H1 (cell line): Measurements from ENCODE around the gene PRMT3. TPM values are rescaled to one million over a fixed set of nuclear protein-coding genes. Genes with fewer than 3 reads are reported as not detected.

Source experiments
- CTCF ChIA-PET: fragments of 300-600 bp; sonication (Branson Sonifier 250); formaldehyde crosslinking; loops from one replicate; lab custom pipeline; 2021; ENCODE audit not compliant: partially characterized antibody; lab: Charles Lee
- POLR2A ChIA-PET: fragments of 300-600 bp; sonication (Branson Sonifier 250); formaldehyde crosslinking; loops from one replicate; lab custom pipeline; 2021; ENCODE audit warnings: inconsistent platforms; ENCODE audit not compliant: partially characterized antibody; lab: Charles Lee
- DNase-seq, 2 experiments: peaks; one replicate each; pipeline versions ENCODE4 v3.0.0 to v3.0.0-alpha.2; 2010 to 2022; ENCODE audit warnings: low spot score in 2 of 2, low read depth in 1 of 2, mixed read lengths in 1 of 2
- FAIRE-seq: peaks from 2 replicates; lab custom pipeline; 2011; peaks lifted over from hg19 to GRCh38; lab: Jason Lieb, UNC
- H2AFZ ChIP-seq: 2 replicates; pipeline ENCODE4 v1.8.1; 2012; ENCODE audit warnings: low read length, inconsistent platforms
- H2AK5ac ChIP-seq: 2 replicates; pipeline ENCODE4 v1.6.1; 2013; ENCODE audit warnings: low read depth, low read length
- H2BK120ac ChIP-seq: replicated peaks from 2 replicates; pipeline ENCODE3; 2013; ENCODE audit warnings: low read depth, low read length, inconsistent platforms
- H2BK12ac ChIP-seq: 2 replicates; pipeline ENCODE4 v1.6.1; 2013; ENCODE audit warnings: low read depth, low read length
- H2BK15ac ChIP-seq: 2 replicates; pipeline ENCODE4 v1.6.1; 2013; ENCODE audit warnings: low read length
- H2BK20ac ChIP-seq: 2 replicates; pipeline ENCODE4 v1.6.1; 2013; ENCODE audit warnings: low read length
- H2BK5ac ChIP-seq: 2 replicates; pipeline ENCODE4 v1.6.1; 2013; ENCODE audit warnings: low read depth, low read length
- H3K14ac ChIP-seq: 2 replicates; pipeline ENCODE4 v1.6.1; 2013; ENCODE audit warnings: inconsistent platforms; ENCODE audit not compliant: insufficient read length
- H3K18ac ChIP-seq: 2 replicates; pipeline ENCODE4 v1.6.1; 2013; ENCODE audit warnings: low read length; ENCODE audit errors: extremely low read depth
- H3K23ac ChIP-seq: 2 replicates; pipeline ENCODE4 v1.6.1; 2013; ENCODE audit warnings: inconsistent platforms; ENCODE audit not compliant: insufficient read length
- H3K23me2 ChIP-seq: 2 replicates; pipeline ENCODE4 v1.6.1; 2013; ENCODE audit warnings: low read depth, low read length
- H3K27ac ChIP-seq: 2 replicates; pipeline ENCODE4 v1.6.1; 2011; ENCODE audit warnings: low read depth, low read length, inconsistent platforms
- H3K27me3 ChIP-seq, 4 experiments: replicated peaks in 1 of 4; 1 replicate in 1 of 4; 2 replicates in 3 of 4; pipeline versions ENCODE4 v1.6.1 to v1.8.1; 2011 to 2013; ENCODE audit warnings: low read length in 3 of 4, mild to moderate bottlenecking in 3 of 4, inconsistent platforms in 2 of 4, mixed read lengths in 2 of 4, moderate library complexity in 1 of 4; ENCODE audit not compliant: control insufficient read depth in 3 of 4, insufficient read depth in 3 of 4; ENCODE audit errors: extremely low read depth in 1 of 4
- H3K36me3 ChIP-seq, 4 experiments: 2 replicates each; pipeline versions ENCODE4 v1.6.1 to v1.8.1; 2011 to 2013; ENCODE audit warnings: mild to moderate bottlenecking in 4 of 4, low read length in 3 of 4, moderate library complexity in 2 of 4, control low read depth in 1 of 4, inconsistent platforms in 1 of 4; ENCODE audit not compliant: insufficient read depth in 4 of 4, control insufficient read depth in 2 of 4
- H3K4ac ChIP-seq: replicated peaks from 2 replicates; pipeline ENCODE3; 2013; ENCODE audit warnings: low read length, low read depth, mixed read lengths, inconsistent platforms; ENCODE audit not compliant: insufficient read length
- H3K4me1 ChIP-seq, 4 experiments: replicated peaks in 1 of 4; 1 replicate in 1 of 4; 2 replicates in 3 of 4; pipeline versions ENCODE4 v1.6.1 to v1.8.1; 2011 to 2013; ENCODE audit warnings: low read length in 3 of 4, inconsistent platforms in 2 of 4, mixed read lengths in 1 of 4; ENCODE audit not compliant: insufficient read depth in 4 of 4, control insufficient read depth in 3 of 4
- H3K4me2 ChIP-seq, 2 experiments: 2 replicates each; pipeline versions ENCODE4 v1.6.1 to v1.8.1; 2011 to 2013; ENCODE audit warnings: low read depth in 2 of 2, low read length in 2 of 2, control low read depth in 1 of 2, inconsistent platforms in 1 of 2, mild to moderate bottlenecking in 1 of 2; ENCODE audit not compliant: insufficient read depth in 1 of 2
- H3K4me3 ChIP-seq, 4 experiments: fragments of 200-600, 300-600 bp in 1 of 4; sonication (generic), shearing (Covaris generic), sonication (Bioruptor Twin) in 1 of 4; 2 replicates each; pipeline versions ENCODE4 v1.5.1 to v1.8.1; 2011 to 2016; ENCODE audit warnings: low read length in 4 of 4, low read depth in 3 of 4, control low read depth in 2 of 4, inconsistent platforms in 2 of 4, mild to moderate bottlenecking in 2 of 4, mixed read lengths in 1 of 4, moderate library complexity in 1 of 4; ENCODE audit not compliant: insufficient read depth in 2 of 4; ENCODE audit errors: extremely low read depth in 1 of 4
- H3K56ac ChIP-seq: replicated peaks from 2 replicates; pipeline ENCODE3; 2013; ENCODE audit warnings: low read depth, mild to moderate bottlenecking, mixed read lengths, low read length, inconsistent platforms; ENCODE audit not compliant: insufficient read length
- H3K79me1 ChIP-seq: 2 replicates; pipeline ENCODE4 v1.6.1; 2013; ENCODE audit warnings: low read depth, low read length, control low read depth
- H3K79me2 ChIP-seq, 2 experiments: 2 replicates each; pipeline versions ENCODE4 v1.6.1 to v1.8.1; 2012 to 2013; ENCODE audit warnings: low read length in 2 of 2, mild to moderate bottlenecking in 2 of 2, inconsistent platforms in 1 of 2; ENCODE audit not compliant: insufficient read depth in 2 of 2, control insufficient read depth in 1 of 2
- H3K9ac ChIP-seq, 4 experiments: replicated peaks in 1 of 4; 1 replicate in 1 of 4; 2 replicates in 3 of 4; pipeline versions ENCODE4 v1.6.1 to v1.8.1; 2011 to 2013; ENCODE audit warnings: low read depth in 3 of 4, low read length in 3 of 4, control low read depth in 2 of 4, mild to moderate bottlenecking in 2 of 4, moderate library complexity in 2 of 4, inconsistent platforms in 1 of 4; ENCODE audit errors: extremely low read depth in 1 of 4
- H3K9me3 ChIP-seq, 2 experiments: 2 replicates each; pipeline versions ENCODE4 v1.6.1 to v1.8.1; 2012 to 2013; ENCODE audit warnings: mild to moderate bottlenecking in 2 of 2, moderate library complexity in 2 of 2, control low read depth in 1 of 2, inconsistent platforms in 1 of 2, low read depth in 1 of 2, low read length in 1 of 2, mixed read lengths in 1 of 2; ENCODE audit not compliant: insufficient read depth in 2 of 2
- H4K20me1 ChIP-seq, 2 experiments: replicated peaks in 1 of 2; 2 replicates each; pipeline versions ENCODE3 to v1.8.1; 2011 to 2013; ENCODE audit warnings: inconsistent platforms in 2 of 2, low read length in 2 of 2, mild to moderate bottlenecking in 1 of 2; ENCODE audit not compliant: insufficient read depth in 2 of 2, control insufficient read depth in 1 of 2
- H4K5ac ChIP-seq: 2 replicates; pipeline ENCODE4 v1.6.1; 2013; ENCODE audit warnings: low read length, low read depth, mixed read lengths, inconsistent platforms; ENCODE audit not compliant: insufficient read length
- H4K8ac ChIP-seq: 2 replicates; pipeline ENCODE4 v1.8.0; 2013; ENCODE audit warnings: mild to moderate bottlenecking, moderate library complexity, low read length, inconsistent platforms; ENCODE audit not compliant: insufficient read depth; ENCODE audit errors: extremely low read depth
- H4K91ac ChIP-seq: replicated peaks from 2 replicates; pipeline ENCODE3; 2013; ENCODE audit warnings: low read length, mixed read lengths, inconsistent platforms; ENCODE audit not compliant: insufficient read length
- BCL11A ChIP-seq, 2 experiments: IDR thresholded peaks; one replicate each; pipeline ENCODE4 v1.6.1; 2011; ENCODE audit warnings: low read depth in 2 of 2, low read length in 2 of 2, mild to moderate bottlenecking in 2 of 2
- CBX8 ChIP-seq: fragments of 300-800, 300-1000 bp; sonication (generic); IDR thresholded peaks from 2 replicates; pipeline ENCODE4 v1.7.1; 2016; ENCODE audit warnings: low read depth, low read length, borderline replicate concordance
- CEBPB ChIP-seq: IDR thresholded peaks from 2 replicates; pipeline ENCODE4 v1.6.1; 2012; ENCODE audit warnings: low read depth, low read length
- CREB1 ChIP-seq: IDR thresholded peaks from 2 replicates; pipeline ENCODE4 v1.6.1; 2012; ENCODE audit warnings: inconsistent platforms
- HDAC6 ChIP-seq: IDR thresholded peaks from one replicate; pipeline ENCODE4 v1.7.1; 2012; ENCODE audit warnings: low read depth, mild to moderate bottlenecking, inconsistent platforms, low read length, moderate library complexity
- MAFK ChIP-seq: IDR thresholded peaks from 2 replicates; pipeline ENCODE4 v1.6.1; 2012; ENCODE audit warnings: low read depth, mild to moderate bottlenecking, improper control_type of control experiment, low read length
- NANOG ChIP-seq: IDR thresholded peaks from 2 replicates; pipeline ENCODE4 v1.6.1; 2011; ENCODE audit warnings: low read length, low read depth, mild to moderate bottlenecking, inconsistent platforms; ENCODE audit not compliant: insufficient read depth, poor library complexity, severe bottlenecking
- TAF7 ChIP-seq: optimal IDR thresholded peaks from 2 replicates; pipeline ENCODE3; 2011; ENCODE audit warnings: low read depth, mild to moderate bottlenecking, inconsistent platforms, low read length, moderate library complexity, borderline replicate concordance
- USF2 ChIP-seq: IDR thresholded peaks from 2 replicates; pipeline ENCODE4 v1.6.1; 2011; ENCODE audit warnings: low read length, improper control_type of control experiment
- YY1 ChIP-seq: IDR thresholded peaks from 2 replicates; pipeline ENCODE4 v1.6.1; 2011; ENCODE audit warnings: low read depth, mild to moderate bottlenecking, low read length
- WGBS, 2 experiments: shearing (Covaris generic) in 1 of 2; methylation state at CpG; one replicate each; pipeline versions ENCODE4 v1.1.6 to v1.1.7; 2013 to 2015; ENCODE audit warnings: low lambda C conversion rate in 2 of 2, mixed read lengths in 2 of 2, inconsistent platforms in 1 of 2, low coverage in 1 of 2, missing lambda C conversion rate in 1 of 2; ENCODE audit not compliant: insufficient replicate concordance in 2 of 2, insufficient coverage in 1 of 2, insufficient read length in 1 of 2; ENCODE audit errors: extremely low coverage in 1 of 2, missing lambda C conversion rate in 1 of 2; 5-methylcytosine and 5-hydroxymethylcytosine counted together
- polyA plus RNA-seq, 7 experiments: library from polyadenylated mRNA; depleted of rRNA in 3 of 7; stranded (reverse) in 5 of 7; unstranded in 2 of 7; fragments of >200 nt in 5 of 7; fragments of 200-250 nt in 2 of 7; gene quantifications; 1 replicate in 5 of 7; 2 replicates in 1 of 7; 4 replicates in 1 of 7; pipeline versions ENCODE4 v1.2.1 to v1.2.3, GENCODE V29; 2011 to 2013; ENCODE audit warnings: missing spikeins in 2 of 7, mixed read lengths in 2 of 7
- total RNA-seq: library from RNA; stranded (reverse); fragmentation: NEBNext Ultra II Directional; extraction: Animal tissue kit (Norgen Biotek cat#: 25700); gene quantifications from 2 replicates; pipeline ENCODE4 v1.2.1, GENCODE V29; 2021

The PRMT3 gene
- total and polyA plus RNA-seq, 2 of the 8 experiments (the other 6 are each of a cell fraction or from before 2014, with no cell fraction given): 11.2 to 26.5 TPM

- Histone ChIP-seq H2BK12ac (peak overlapping the region; percentile 64; the same call in 1 of the 2 replicates), H3K4me2 (peak overlapping the region; percentile 70 to 73), H3K4ac (no peak overlapping the region), H3K56ac (no peak overlapping the region), H2AK5ac (no peak overlapping the region), H3K23ac (no peak overlapping the region), H3K9me3 (no peaks in the 10 kb centered on the region), H2BK5ac (peak overlapping the region; percentile 36; the same call in 1 of the 2 replicates), H3K18ac (peak overlapping the region; percentile 26; the same call in 1 of the 2 replicates), H3K4me3 (peak overlapping the region; percentile 9 to 51 (median 16); a peak in 4 of 8 replicates), H3K79me1 (no peaks in the 10 kb centered on the region), H3K79me2 (no peaks in the 10 kb centered on the region), H2BK20ac (peak overlapping the region; percentile 66; the same call in 1 of the 2 replicates), H3K23me2 (no peaks in the 10 kb centered on the region; the same call in 1 of the 2 replicates), H3K36me3 (no peaks in the 10 kb centered on the region), H2BK120ac (no peak overlapping the region), H3K9ac (no peak overlapping the region), H4K91ac (no peak overlapping the region), H2BK15ac (no peak overlapping the region), H4K8ac (no peak overlapping the region), H4K5ac (peak overlapping the region; percentile 35), H3K4me1 (peaks cover 5 to 8% (median 5%) of the 10 kb centered on the region in 4 experiments), H4K20me1 (no peaks in the 10 kb centered on the region), H3K14ac (no peak overlapping the region), H3K27me3 (peaks cover 0 to 1% (median 0%) of the 10 kb centered on the region in 4 experiments; a peak in 2 of 7 replicates), H3K27ac (no peak overlapping the region), H2AFZ (peak overlapping the region; percentile 98)
- DNase-seq (peak; percentile 72), FAIRE-seq (no peak)
- CTCF ChIA-PET: interaction anchor here (0.6 to 5.9 kb wide), 8 partner anchors 11 to 436 kb away, joined by 3 to 56 read pairs (median 4); no protein-coding TSS in a partner anchor
- 31% methylated on average over 21 of the region's 26 CpGs; no CpG with 5 or more reads in 1 of the 2 experiments for WGBS, 2 experiments
- POLR2A ChIA-PET: interaction anchor here (0.6 to 1.0 kb wide), 2 partner anchors 11 to 234 kb away, joined by 3 read pairs; no protein-coding TSS in a partner anchor
- TF ChIP-seq BCL11A (IDR thresholded peaks at IDR 0.05; ENCODE audit: low read depth in 2 of 2, low read length in 2 of 2) (no peak), NANOG (no peak), HDAC6 (no peak), CREB1 (peak; percentile 18; the same call in 1 of the 2 replicates), TAF7 (no peak), YY1 (no peak), USF2 (no peak), MAFK (no peak), CEBPB (no peak), CBX8 (no peak)
These were observed 45.0 kb upstream of the PRMT3 start for GRCh38 chr11:20342347-20343141.
